ENCODE data around the gene RNF19B.
A peak's percentile ranks its signal among the peaks of the same experiment; 100 is the strongest.
"Not testable (repeated sequence)": the region's sequence is repeated elsewhere in the genome, so short reads cannot be mapped to it uniquely, and the experiment has no call there.

RNF19B gene

GRCh38 chr1:32977546-32978087 lies 13.0 kb upstream of the RNF19B start:
- Histone ChIP-seq H3K4me3 (ENCODE audit: low read length) (no peak overlapping the region), H2BK120ac (ENCODE audit: low read depth, low read length) (no peak overlapping the region), H3K4me2 (ENCODE audit: low read length) (no peak overlapping the region), H2BK15ac (replicated peaks; ENCODE audit: low read depth) (no peak overlapping the region), H3K4me1 (ENCODE audit: control insufficient read depth, low read depth, low read length) (no peaks in the 10 kb centered on the region), H3K79me2 (ENCODE audit: control insufficient read depth, insufficient read depth, low read length) (no peaks in the 10 kb centered on the region), H3K9ac (ENCODE audit: low read length) (no peak overlapping the region), H2BK5ac (ENCODE audit: low read length) (no peak overlapping the region), H3K23ac (ENCODE audit: low read length) (no peak overlapping the region), H3K36me3 (ENCODE audit: control insufficient read depth, insufficient read depth, low read length) (no peaks in the 10 kb centered on the region), H3K18ac (ENCODE audit: low read length) (no peak overlapping the region), H3K27me3 (ENCODE audit: insufficient read depth, low read length, poor library complexity) (no peaks in the 10 kb centered on the region), H2AK5ac (ENCODE audit: low read length) (no peak overlapping the region), H3K56ac (ENCODE audit: low read length) (no peak overlapping the region), H3K79me1 (ENCODE audit: low read length) (no peaks in the 10 kb centered on the region), H4K8ac (ENCODE audit: low read depth, low read length) (no peak overlapping the region), H3K4ac (ENCODE audit: low read depth, low read length) (no peak overlapping the region), H4K5ac (ENCODE audit: low read length) (no peak overlapping the region), H3K27ac (ENCODE audit: low read depth, low read length) (no peak overlapping the region)
- DNase-seq: no peak
- no CpG with 5 or more reads among the region's 4 CpGs for WGBS (ENCODE audit: extremely low coverage, insufficient coverage, low lambda C conversion rate)

GRCh38 chr1:32975055-32975454 lies 10.4 kb upstream of the RNF19B start:
- H2BK120ac ChIP-seq (ENCODE audit: low read depth, low read length); H3K18ac ChIP-seq (ENCODE audit: low read length); H3K9ac ChIP-seq (ENCODE audit: low read length); H3K4ac ChIP-seq (ENCODE audit: low read depth, low read length); H3K23ac ChIP-seq (ENCODE audit: low read length); H3K36me3 ChIP-seq (ENCODE audit: control insufficient read depth, insufficient read depth, low read length); H3K4me1 ChIP-seq (ENCODE audit: control insufficient read depth, low read depth, low read length); DNase-seq; H4K5ac ChIP-seq (ENCODE audit: low read length); H3K79me2 ChIP-seq (ENCODE audit: control insufficient read depth, insufficient read depth, low read length); H4K8ac ChIP-seq (ENCODE audit: low read depth, low read length); H2BK15ac ChIP-seq (replicated peaks; ENCODE audit: low read depth); H3K27me3 ChIP-seq (ENCODE audit: insufficient read depth, low read length, poor library complexity); H3K27ac ChIP-seq (ENCODE audit: low read depth, low read length); H3K4me2 ChIP-seq (ENCODE audit: low read length); H2BK5ac ChIP-seq (ENCODE audit: low read length); H3K4me3 ChIP-seq (ENCODE audit: low read length); H3K79me1 ChIP-seq (ENCODE audit: low read length); H2AK5ac ChIP-seq (ENCODE audit: low read length); H3K56ac ChIP-seq (ENCODE audit: low read length): not testable (repeated sequence)
- WGBS (ENCODE audit: extremely low coverage, insufficient coverage, low lambda C conversion rate): no CpG with 5 or more reads among the region's 30 CpGs

- H2BK5ac ChIP-seq (ENCODE audit: low read length); H3K56ac ChIP-seq (ENCODE audit: low read length); H3K27me3 ChIP-seq (ENCODE audit: insufficient read depth, low read length, poor library complexity); H3K79me1 ChIP-seq (ENCODE audit: low read length); H3K4ac ChIP-seq (ENCODE audit: low read depth, low read length); H2BK15ac ChIP-seq (replicated peaks; ENCODE audit: low read depth); H4K8ac ChIP-seq (ENCODE audit: low read depth, low read length); H3K9ac ChIP-seq (ENCODE audit: low read length); H3K4me3 ChIP-seq (ENCODE audit: low read length); H2AK5ac ChIP-seq (ENCODE audit: low read length); H3K79me2 ChIP-seq (ENCODE audit: control insufficient read depth, insufficient read depth, low read length); H4K5ac ChIP-seq (ENCODE audit: low read length); H2BK120ac ChIP-seq (ENCODE audit: low read depth, low read length); H3K18ac ChIP-seq (ENCODE audit: low read length); DNase-seq; H3K36me3 ChIP-seq (ENCODE audit: control insufficient read depth, insufficient read depth, low read length); H3K4me1 ChIP-seq (ENCODE audit: control insufficient read depth, low read depth, low read length); H3K27ac ChIP-seq (ENCODE audit: low read depth, low read length); H3K23ac ChIP-seq (ENCODE audit: low read length); H3K4me2 ChIP-seq (ENCODE audit: low read length): not testable (repeated sequence)
- no CpG with 5 or more reads among the region's 6 CpGs for WGBS (ENCODE audit: extremely low coverage, insufficient coverage, low lambda C conversion rate)
Observed at GRCh38 chr1:32973458-32973857, 8.8 kb upstream of the RNF19B start.

GRCh38 chr1:32972814-32973428 lies 8.3 kb upstream of the RNF19B start:
- H2BK5ac ChIP-seq (ENCODE audit: low read length): no peak overlapping the region
- no peak overlapping the region for H2BK15ac ChIP-seq (replicated peaks; ENCODE audit: low read depth)
- H3K79me1 ChIP-seq (ENCODE audit: low read length): no peaks in the 10 kb centered on the region
- H4K5ac ChIP-seq (ENCODE audit: low read length): no peak overlapping the region
- H3K23ac ChIP-seq (ENCODE audit: low read length): no peak overlapping the region
- H3K9ac ChIP-seq (ENCODE audit: low read length): peak overlapping the region; percentile 74
- peak overlapping the region; percentile 20 for H3K4me3 ChIP-seq (ENCODE audit: low read length)
- H3K4me1 ChIP-seq (ENCODE audit: control insufficient read depth, low read depth, low read length): no peaks in the 10 kb centered on the region
- peak overlapping the region; percentile 86 for H3K56ac ChIP-seq (ENCODE audit: low read length)
- H2BK120ac ChIP-seq (ENCODE audit: low read depth, low read length): no peak overlapping the region
- H2AK5ac ChIP-seq (ENCODE audit: low read length): no peak overlapping the region
- no peaks in the 10 kb centered on the region for H3K79me2 ChIP-seq (ENCODE audit: control insufficient read depth, insufficient read depth, low read length)
- H3K4me2 ChIP-seq (ENCODE audit: low read length): peak overlapping the region; percentile 62
- H3K36me3 ChIP-seq (ENCODE audit: control insufficient read depth, insufficient read depth, low read length): no peaks in the 10 kb centered on the region
- peaks cover 8% of the 10 kb centered on the region for H3K27me3 ChIP-seq (ENCODE audit: insufficient read depth, low read length, poor library complexity)
- WGBS (ENCODE audit: extremely low coverage, insufficient coverage, low lambda C conversion rate): no CpG with 5 or more reads among the region's 58 CpGs
- H3K4ac ChIP-seq (ENCODE audit: low read depth, low read length): no peak overlapping the region
- H4K8ac ChIP-seq (ENCODE audit: low read depth, low read length): no peak overlapping the region
- H3K27ac ChIP-seq (ENCODE audit: low read depth, low read length): no peak overlapping the region
- no peak overlapping the region for H3K18ac ChIP-seq (ENCODE audit: low read length)
- peak; percentile 80 for DNase-seq

GRCh38 chr1:32971576-32971975 lies 7.0 kb upstream of the RNF19B start:
- Histone ChIP-seq H3K4me2 (ENCODE audit: low read length) (no peak overlapping the region), H3K27me3 (ENCODE audit: insufficient read depth, low read length, poor library complexity) (peaks cover 8% of the 10 kb centered on the region), H3K4me3 (ENCODE audit: low read length) (no peak overlapping the region), H4K5ac (ENCODE audit: low read length) (no peak overlapping the region), H2AK5ac (ENCODE audit: low read length) (no peak overlapping the region), H2BK15ac (replicated peaks; ENCODE audit: low read depth) (no peak overlapping the region), H4K8ac (ENCODE audit: low read depth, low read length) (no peak overlapping the region), H3K4me1 (ENCODE audit: control insufficient read depth, low read depth, low read length) (no peaks in the 10 kb centered on the region), H3K4ac (ENCODE audit: low read depth, low read length) (no peak overlapping the region), H2BK120ac (ENCODE audit: low read depth, low read length) (no peak overlapping the region), H3K36me3 (ENCODE audit: control insufficient read depth, insufficient read depth, low read length) (no peaks in the 10 kb centered on the region), H3K79me1 (ENCODE audit: low read length) (no peaks in the 10 kb centered on the region), H3K79me2 (ENCODE audit: control insufficient read depth, insufficient read depth, low read length) (no peaks in the 10 kb centered on the region), H3K27ac (ENCODE audit: low read depth, low read length) (no peak overlapping the region), H3K56ac (ENCODE audit: low read length) (no peak overlapping the region), H3K18ac (ENCODE audit: low read length) (no peak overlapping the region), H2BK5ac (ENCODE audit: low read length) (no peak overlapping the region), H3K9ac (ENCODE audit: low read length) (no peak overlapping the region), H3K23ac (ENCODE audit: low read length) (no peak overlapping the region)
- DNase-seq: no peak
- WGBS (ENCODE audit: extremely low coverage, insufficient coverage, low lambda C conversion rate): no CpG with 5 or more reads among the region's 3 CpGs

GRCh38 chr1:32971156-32971555 lies 6.5 kb upstream of the RNF19B start:
- Histone ChIP-seq H3K4me1 (ENCODE audit: control insufficient read depth, low read depth, low read length) (no peaks in the 10 kb centered on the region), H3K36me3 (ENCODE audit: control insufficient read depth, insufficient read depth, low read length) (no peaks in the 10 kb centered on the region), H3K4me3 (ENCODE audit: low read length) (no peak overlapping the region), H3K4me2 (ENCODE audit: low read length) (no peak overlapping the region), H3K56ac (ENCODE audit: low read length) (no peak overlapping the region), H3K79me2 (ENCODE audit: control insufficient read depth, insufficient read depth, low read length) (no peaks in the 10 kb centered on the region), H3K23ac (ENCODE audit: low read length) (no peak overlapping the region), H3K27ac (ENCODE audit: low read depth, low read length) (no peak overlapping the region), H2AK5ac (ENCODE audit: low read length) (no peak overlapping the region), H3K79me1 (ENCODE audit: low read length) (no peaks in the 10 kb centered on the region), H2BK5ac (ENCODE audit: low read length) (no peak overlapping the region), H2BK15ac (replicated peaks; ENCODE audit: low read depth) (no peak overlapping the region), H4K8ac (ENCODE audit: low read depth, low read length) (no peak overlapping the region), H3K9ac (ENCODE audit: low read length) (no peak overlapping the region), H3K18ac (ENCODE audit: low read length) (no peak overlapping the region), H4K5ac (ENCODE audit: low read length) (no peak overlapping the region), H2BK120ac (ENCODE audit: low read depth, low read length) (no peak overlapping the region), H3K4ac (ENCODE audit: low read depth, low read length) (no peak overlapping the region), H3K27me3 (ENCODE audit: insufficient read depth, low read length, poor library complexity) (peaks cover 8% of the 10 kb centered on the region)
- no CpG with 5 or more reads among the region's 1 CpG for WGBS (ENCODE audit: extremely low coverage, insufficient coverage, low lambda C conversion rate)
- DNase-seq: no peak
